ENCODE data around the gene WWOX. TPM values are rescaled to one million over a fixed set of nuclear protein-coding genes. Genes with fewer than 3 reads are reported as not detected.

The WWOX gene
- total RNA-seq, 1 donor from 2014 or later, result 16.7 TPM

DNA sequence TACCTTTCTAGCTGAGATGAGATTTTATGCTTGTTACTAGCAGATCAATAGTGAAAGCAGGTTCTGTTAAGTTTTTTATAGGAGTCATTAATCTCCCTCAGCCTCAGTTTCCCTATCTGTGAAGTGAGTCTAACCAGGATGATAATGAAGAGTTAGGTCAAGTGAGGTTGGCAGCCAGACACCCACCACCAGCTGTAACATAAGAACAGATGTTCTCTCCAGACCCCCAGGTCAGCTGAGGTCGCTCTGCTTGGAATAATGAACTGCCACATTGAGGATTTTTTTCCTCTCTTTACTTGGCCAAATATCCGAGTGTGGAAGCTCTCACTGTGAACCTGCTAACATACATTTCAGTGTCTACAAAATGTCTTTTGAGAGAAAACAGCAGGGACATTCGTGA is 389.6 kb downstream of the WWOX start:
- no peaks in the 10 kb centered on the region for H3K27me3 ChIP-seq (ENCODE audit: control insufficient read depth in 3 of 3, insufficient read depth in 3 of 3, low read length in 3 of 3)
- H3K4me3 ChIP-seq (ENCODE audit: low read length in 3 of 3), result no peak overlapping the region
- H3K9me3 ChIP-seq (ENCODE audit: control insufficient read depth in 3 of 3, low read length in 3 of 3), result no peaks in the 10 kb centered on the region
- no peak overlapping the region for H3K9ac ChIP-seq (ENCODE audit: low read depth in 1 of 3, low read length in 3 of 3)
- no peak overlapping the region for H3K27ac ChIP-seq (ENCODE audit: low read depth, low read length)
- H3K4me1 ChIP-seq (ENCODE audit: control insufficient read depth in 3 of 3, insufficient read depth in 3 of 3, low read length in 3 of 3), result peaks cover 3 to 11% (median 3%) of the 10 kb centered on the region in 3 donors
- H3K36me3 ChIP-seq (ENCODE audit: control insufficient read depth in 3 of 3, insufficient read depth in 3 of 3, low read length in 3 of 3), result no peaks in the 10 kb centered on the region

DNA sequence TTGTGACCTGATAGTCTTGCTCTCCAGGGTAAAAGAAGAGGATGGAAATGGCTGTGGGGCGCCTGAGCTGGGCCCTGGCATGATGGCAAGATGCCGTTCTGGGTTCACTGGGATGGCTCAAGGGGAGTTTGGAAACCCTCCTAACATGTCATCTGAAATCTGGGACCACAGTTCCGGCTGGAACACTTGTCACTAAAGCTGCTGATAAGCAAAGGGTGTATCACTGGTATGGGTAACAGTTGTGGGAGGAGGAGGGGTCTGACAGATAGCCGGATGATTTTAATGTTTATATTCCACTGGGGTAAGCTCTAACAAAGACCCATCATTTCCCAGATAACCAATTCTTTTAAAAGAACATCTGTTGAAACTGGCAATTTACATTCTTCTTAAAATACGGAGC is 390.2 kb downstream of the WWOX start:
- Histone ChIP-seq H3K9ac (ENCODE audit: low read depth in 1 of 3, low read length in 3 of 3) (no peak overlapping the region), H3K27me3 (ENCODE audit: control insufficient read depth in 3 of 3, insufficient read depth in 3 of 3, low read length in 3 of 3) (no peaks in the 10 kb centered on the region), H3K4me1 (ENCODE audit: control insufficient read depth in 3 of 3, insufficient read depth in 3 of 3, low read length in 3 of 3) (peaks cover 3 to 11% (median 3%) of the 10 kb centered on the region in 3 donors), H3K9me3 (ENCODE audit: control insufficient read depth in 3 of 3, low read length in 3 of 3) (no peaks in the 10 kb centered on the region), H3K36me3 (ENCODE audit: control insufficient read depth in 3 of 3, insufficient read depth in 3 of 3, low read length in 3 of 3) (no peaks in the 10 kb centered on the region), H3K4me3 (ENCODE audit: low read length in 3 of 3) (no peak overlapping the region), H3K27ac (ENCODE audit: low read depth, low read length) (no peak overlapping the region)

DNA sequence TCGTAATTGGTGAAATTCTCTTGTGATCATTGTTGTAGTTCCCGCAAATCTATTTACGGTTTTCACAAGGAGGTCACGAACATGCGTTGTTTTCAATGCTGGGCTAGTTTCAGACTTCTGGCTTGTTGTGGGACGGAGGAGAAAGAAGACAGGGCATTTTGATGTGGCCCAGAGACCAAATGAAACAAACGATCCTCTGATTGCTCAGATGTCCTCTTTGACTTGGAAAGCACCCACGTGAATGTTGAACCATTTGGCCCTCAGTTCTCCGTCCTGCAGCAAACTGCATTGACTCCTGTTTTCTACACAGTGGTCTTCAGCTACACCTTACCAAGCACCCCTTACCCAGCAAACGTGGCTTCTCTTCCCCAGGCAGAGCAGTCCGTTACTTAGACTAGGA is 391.0 kb downstream of the WWOX start:
- H3K9me3 ChIP-seq (ENCODE audit: control insufficient read depth in 3 of 3, low read length in 3 of 3), result no peaks in the 10 kb centered on the region
- H3K4me3 ChIP-seq (ENCODE audit: low read length in 3 of 3), result peak overlapping the region; percentile 13 to 34 (median 25)
- no peaks in the 10 kb centered on the region for H3K36me3 ChIP-seq (ENCODE audit: control insufficient read depth in 3 of 3, insufficient read depth in 3 of 3, low read length in 3 of 3)
- H3K27me3 ChIP-seq (ENCODE audit: control insufficient read depth in 3 of 3, insufficient read depth in 3 of 3, low read length in 3 of 3), result no peaks in the 10 kb centered on the region
- peak overlapping the region; percentile 13 for H3K27ac ChIP-seq (ENCODE audit: low read depth, low read length)
- peak overlapping the region in 1 of 3 donors; percentile 15 for H3K9ac ChIP-seq (ENCODE audit: low read depth in 1 of 3, low read length in 3 of 3)
- peaks cover 3 to 11% (median 3%) of the 10 kb centered on the region in 3 donors for H3K4me1 ChIP-seq (ENCODE audit: control insufficient read depth in 3 of 3, insufficient read depth in 3 of 3, low read length in 3 of 3)

DNA sequence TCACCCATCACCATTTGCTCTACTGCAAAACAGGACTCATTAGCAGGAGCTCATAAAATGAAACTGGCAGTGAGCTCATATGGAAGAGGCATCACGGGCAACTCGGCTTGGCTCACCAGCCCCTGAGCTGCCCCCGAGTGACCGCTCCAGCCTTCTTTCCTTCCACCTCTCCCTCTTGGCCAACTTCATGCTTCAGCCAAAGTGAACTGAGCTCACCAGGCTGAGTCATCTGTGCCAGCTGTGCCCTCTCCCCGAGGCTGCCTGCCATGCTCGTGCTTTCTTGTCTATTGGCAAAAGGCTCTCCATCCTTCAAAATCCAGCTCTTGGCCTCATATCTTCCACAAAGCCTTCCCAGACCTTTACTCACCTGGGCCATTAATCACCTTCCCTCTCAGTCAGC is 391.4 kb downstream of the WWOX start:
- H3K9me3 ChIP-seq (ENCODE audit: control insufficient read depth in 3 of 3, low read length in 3 of 3), result no peaks in the 10 kb centered on the region
- H3K4me1 ChIP-seq (ENCODE audit: control insufficient read depth in 3 of 3, insufficient read depth in 3 of 3, low read length in 3 of 3), result peaks cover 3 to 11% (median 3%) of the 10 kb centered on the region in 3 donors
- H3K9ac ChIP-seq (ENCODE audit: low read depth in 1 of 3, low read length in 3 of 3), result peak overlapping the region in 1 of 3 donors; percentile 15
- peak overlapping the region; percentile 13 for H3K27ac ChIP-seq (ENCODE audit: low read depth, low read length)
- peak overlapping the region; percentile 13 to 34 (median 25) for H3K4me3 ChIP-seq (ENCODE audit: low read length in 3 of 3)
- H3K36me3 ChIP-seq (ENCODE audit: control insufficient read depth in 3 of 3, insufficient read depth in 3 of 3, low read length in 3 of 3), result no peaks in the 10 kb centered on the region
- no peaks in the 10 kb centered on the region for H3K27me3 ChIP-seq (ENCODE audit: control insufficient read depth in 3 of 3, insufficient read depth in 3 of 3, low read length in 3 of 3)

DNA sequence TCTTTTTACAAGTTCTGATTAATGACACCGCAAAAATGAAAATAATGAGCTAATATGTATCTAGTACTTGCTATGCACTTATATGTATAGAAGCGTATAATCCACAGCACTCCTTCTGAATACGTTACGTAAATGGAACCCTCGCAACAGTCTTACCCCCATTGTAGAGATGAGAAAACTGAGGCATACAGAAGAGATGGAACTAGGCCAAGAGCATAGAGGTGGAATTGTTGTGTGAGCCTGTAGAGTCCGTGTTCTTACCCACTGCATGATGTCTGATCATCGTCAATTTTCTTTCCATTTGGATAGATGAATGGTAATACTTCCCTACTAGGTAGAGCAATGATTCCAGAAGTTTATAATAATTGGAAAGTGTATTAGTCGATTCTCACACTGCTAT is 394.1 kb downstream of the WWOX start:
- Histone ChIP-seq H3K27me3 (ENCODE audit: control insufficient read depth in 3 of 3, insufficient read depth in 3 of 3, low read length in 3 of 3) (no peaks in the 10 kb centered on the region), H3K4me3 (ENCODE audit: low read length in 3 of 3) (no peak overlapping the region), H3K9me3 (ENCODE audit: control insufficient read depth in 3 of 3, low read length in 3 of 3) (no peaks in the 10 kb centered on the region), H3K9ac (ENCODE audit: low read depth in 1 of 3, low read length in 3 of 3) (no peak overlapping the region), H3K4me1 (ENCODE audit: control insufficient read depth in 3 of 3, insufficient read depth in 3 of 3, low read length in 3 of 3) (peaks cover 3 to 11% (median 3%) of the 10 kb centered on the region in 3 donors), H3K36me3 (ENCODE audit: control insufficient read depth in 3 of 3, insufficient read depth in 3 of 3, low read length in 3 of 3) (no peaks in the 10 kb centered on the region), H3K27ac (ENCODE audit: low read depth, low read length) (no peak overlapping the region)

DNA sequence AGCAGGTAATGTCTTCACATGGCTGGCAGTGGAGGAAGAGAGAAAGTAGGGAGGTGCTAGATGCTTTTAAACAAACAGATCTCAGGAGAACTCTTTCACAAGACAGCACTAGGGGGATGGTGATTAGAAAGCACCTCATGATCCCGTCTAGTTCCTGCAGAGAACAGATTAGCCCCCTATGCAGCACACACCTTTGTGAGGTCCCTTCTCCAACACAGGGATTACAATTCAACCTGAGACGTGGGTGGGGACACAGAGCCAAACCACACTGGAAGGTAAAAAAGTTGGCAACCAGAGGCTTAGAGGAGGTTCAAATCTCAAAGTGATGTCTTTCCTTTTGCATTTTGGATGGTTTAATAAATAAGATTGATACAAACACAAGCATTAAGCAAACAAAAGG is 394.7 kb downstream of the WWOX start:
- H3K4me1 ChIP-seq (ENCODE audit: control insufficient read depth in 3 of 3, insufficient read depth in 3 of 3, low read length in 3 of 3), result peaks cover 3 to 11% (median 3%) of the 10 kb centered on the region in 3 donors
- H3K36me3 ChIP-seq (ENCODE audit: control insufficient read depth in 3 of 3, insufficient read depth in 3 of 3, low read length in 3 of 3), result no peaks in the 10 kb centered on the region
- H3K4me3 ChIP-seq (ENCODE audit: low read length in 3 of 3), result no peak overlapping the region
- no peak overlapping the region for H3K9ac ChIP-seq (ENCODE audit: low read depth in 1 of 3, low read length in 3 of 3)
- no peaks in the 10 kb centered on the region for H3K27me3 ChIP-seq (ENCODE audit: control insufficient read depth in 3 of 3, insufficient read depth in 3 of 3, low read length in 3 of 3)
- H3K9me3 ChIP-seq (ENCODE audit: control insufficient read depth in 3 of 3, low read length in 3 of 3), result no peaks in the 10 kb centered on the region
- H3K27ac ChIP-seq (ENCODE audit: low read depth, low read length), result no peak overlapping the region

DNA sequence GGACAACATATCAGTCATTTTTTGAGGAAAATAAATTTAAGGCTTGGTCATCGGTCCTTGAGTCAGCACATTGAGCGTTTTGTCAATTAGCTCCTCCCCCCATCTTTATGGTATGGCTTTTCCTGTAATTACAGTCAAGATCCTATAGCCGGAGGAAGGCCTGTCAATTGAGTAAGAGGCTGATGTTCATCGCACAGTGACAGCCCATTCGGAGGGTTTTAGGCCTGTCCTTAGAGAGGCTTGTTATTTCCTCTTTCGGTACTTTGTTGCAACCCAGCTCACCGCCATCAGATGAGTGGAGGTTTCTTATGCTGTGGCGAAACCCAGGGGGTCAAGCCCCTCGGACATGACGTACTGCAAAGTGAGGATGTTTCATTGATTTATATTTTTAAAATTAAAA is 395.2 kb downstream of the WWOX start:
- Histone ChIP-seq H3K36me3 (ENCODE audit: control insufficient read depth in 3 of 3, insufficient read depth in 3 of 3, low read length in 3 of 3) (no peaks in the 10 kb centered on the region), H3K9me3 (ENCODE audit: control insufficient read depth in 3 of 3, low read length in 3 of 3) (no peaks in the 10 kb centered on the region), H3K27me3 (ENCODE audit: control insufficient read depth in 3 of 3, insufficient read depth in 3 of 3, low read length in 3 of 3) (no peaks in the 10 kb centered on the region), H3K4me3 (ENCODE audit: low read length in 3 of 3) (no peak overlapping the region), H3K27ac (ENCODE audit: low read depth, low read length) (no peak overlapping the region), H3K4me1 (ENCODE audit: control insufficient read depth in 3 of 3, insufficient read depth in 3 of 3, low read length in 3 of 3) (peaks cover 3 to 11% (median 3%) of the 10 kb centered on the region in 3 donors), H3K9ac (ENCODE audit: low read depth in 1 of 3, low read length in 3 of 3) (no peak overlapping the region)

DNA sequence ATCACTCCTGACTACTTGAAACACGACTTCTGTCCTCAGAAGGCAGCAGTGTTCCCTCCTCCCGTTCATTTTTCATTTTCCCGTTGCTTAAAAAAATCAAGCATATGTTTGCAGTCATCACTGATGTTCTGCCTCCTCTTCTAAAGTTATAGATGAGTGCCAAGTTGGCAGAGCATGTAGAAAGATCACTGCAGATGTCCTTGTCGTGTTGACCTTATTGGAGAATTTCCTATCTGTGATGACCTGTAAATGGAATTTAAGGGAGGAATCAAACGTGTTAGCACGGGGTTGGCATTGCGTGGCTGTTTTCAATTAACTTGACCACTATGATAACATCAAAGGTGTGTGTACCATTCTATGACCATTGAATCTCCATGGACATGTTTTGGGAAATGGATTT is 396.7 kb downstream of the WWOX start:
- Histone ChIP-seq H3K36me3 (ENCODE audit: control insufficient read depth in 3 of 3, insufficient read depth in 3 of 3, low read length in 3 of 3) (no peaks in the 10 kb centered on the region), H3K4me3 (ENCODE audit: low read length in 3 of 3) (no peak overlapping the region), H3K27ac (ENCODE audit: low read depth, low read length) (no peak overlapping the region), H3K27me3 (ENCODE audit: control insufficient read depth in 3 of 3, insufficient read depth in 3 of 3, low read length in 3 of 3) (no peaks in the 10 kb centered on the region), H3K9me3 (ENCODE audit: control insufficient read depth in 3 of 3, low read length in 3 of 3) (no peaks in the 10 kb centered on the region), H3K9ac (ENCODE audit: low read depth in 1 of 3, low read length in 3 of 3) (no peak overlapping the region), H3K4me1 (ENCODE audit: control insufficient read depth in 3 of 3, insufficient read depth in 3 of 3, low read length in 3 of 3) (peaks cover 0 to 2% (median 2%) of the 10 kb centered on the region in 3 donors)

DNA sequence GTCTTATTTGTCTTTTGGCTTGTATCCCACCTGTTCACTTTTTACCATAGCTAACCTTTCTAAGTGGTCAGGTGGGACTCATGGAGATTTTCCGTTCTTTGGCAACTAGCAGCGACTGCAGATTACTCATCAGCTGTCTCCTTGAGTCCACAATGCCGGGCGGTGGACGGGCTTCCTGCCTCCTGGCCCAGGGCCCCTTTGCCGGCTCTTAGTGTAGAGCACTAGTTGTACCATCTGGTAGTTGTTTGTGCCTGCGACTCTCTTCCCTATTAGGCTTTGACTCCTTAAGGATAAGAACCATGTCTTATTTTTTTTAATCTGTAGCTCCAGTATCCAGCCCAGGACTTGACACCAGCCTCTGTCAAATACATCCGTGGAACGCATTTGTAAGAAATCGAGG is 399.9 kb downstream of the WWOX start:
- Histone ChIP-seq H3K27ac (ENCODE audit: low read depth, low read length) (no peak overlapping the region), H3K9ac (ENCODE audit: low read depth in 1 of 3, low read length in 3 of 3) (no peak overlapping the region), H3K27me3 (ENCODE audit: control insufficient read depth in 3 of 3, insufficient read depth in 3 of 3, low read length in 3 of 3) (no peaks in the 10 kb centered on the region), H3K9me3 (ENCODE audit: control insufficient read depth in 3 of 3, low read length in 3 of 3) (no peaks in the 10 kb centered on the region), H3K36me3 (ENCODE audit: control insufficient read depth in 3 of 3, insufficient read depth in 3 of 3, low read length in 3 of 3) (no peaks in the 10 kb centered on the region), H3K4me1 (ENCODE audit: control insufficient read depth in 3 of 3, insufficient read depth in 3 of 3, low read length in 3 of 3) (peaks cover 3 to 9% (median 3%) of the 10 kb centered on the region in 3 donors), H3K4me3 (ENCODE audit: low read length in 3 of 3) (no peak overlapping the region)

DNA sequence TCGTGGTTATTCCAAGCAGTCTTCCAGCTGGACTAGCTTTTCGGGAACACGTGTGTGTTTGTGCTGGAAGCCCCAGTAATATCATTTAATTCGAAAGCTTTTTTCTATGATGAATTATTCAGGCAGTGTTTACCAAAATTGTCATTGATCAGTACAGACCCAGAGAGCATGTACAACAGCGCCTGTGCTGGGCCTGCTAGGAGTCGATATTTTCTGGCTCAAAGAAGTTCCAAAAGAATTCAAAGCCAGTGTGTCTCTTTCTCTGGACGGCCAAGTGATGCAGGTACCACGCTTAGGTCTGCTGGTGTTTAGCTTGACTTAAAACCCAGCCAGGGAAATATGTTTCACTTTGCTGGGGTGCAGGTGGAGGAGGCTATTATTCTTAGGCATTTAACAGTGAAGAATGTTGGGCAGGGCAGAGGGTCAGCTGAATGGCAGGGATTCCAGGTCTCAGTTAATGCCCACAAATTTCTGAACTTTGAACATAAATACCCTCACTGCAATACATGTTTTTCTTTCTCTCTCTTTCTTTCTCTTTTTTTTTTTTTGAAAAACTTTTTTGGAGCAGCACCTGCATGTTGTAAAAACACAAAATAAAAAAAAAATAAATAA is 401.3 kb downstream of the WWOX start:
- H3K36me3 ChIP-seq (ENCODE audit: control insufficient read depth in 3 of 3, insufficient read depth in 3 of 3, low read length in 3 of 3), result no peaks in the 10 kb centered on the region
- H3K9ac ChIP-seq (ENCODE audit: low read depth in 1 of 3, low read length in 3 of 3), result no peak overlapping the region
- no peak overlapping the region for H3K4me3 ChIP-seq (ENCODE audit: low read length in 3 of 3)
- H3K27me3 ChIP-seq (ENCODE audit: control insufficient read depth in 3 of 3, insufficient read depth in 3 of 3, low read length in 3 of 3), result no peaks in the 10 kb centered on the region
- H3K27ac ChIP-seq (ENCODE audit: low read depth, low read length), result no peak overlapping the region
- H3K4me1 ChIP-seq (ENCODE audit: control insufficient read depth in 3 of 3, insufficient read depth in 3 of 3, low read length in 3 of 3), result peaks cover 13 to 22% (median 16%) of the 10 kb centered on the region in 3 donors
- no peaks in the 10 kb centered on the region for H3K9me3 ChIP-seq (ENCODE audit: control insufficient read depth in 3 of 3, low read length in 3 of 3)
